Thymus (tissue), 11 donors: Measurements from ENCODE around the gene PNN. TPM values are rescaled to one million over a fixed set of nuclear protein-coding genes. Genes with fewer than 3 reads are reported as not detected.
"Not testable (repeated sequence)": the region's sequence is repeated elsewhere in the genome, so short reads cannot be mapped to it uniquely, and the experiment has no call there.

Experiments
- DNase-seq, 9 donors: peaks; one replicate each; pipeline ENCODE4 v3.0.0-alpha.2; 2013; ENCODE audit warnings: low spot score in 9 of 9, low read depth in 6 of 9, missing footprints in 1 of 9
- H3K27ac ChIP-seq, 2 donors: one replicate each; pipeline ENCODE4 v1.5.1; 2013; ENCODE audit warnings: control low read depth in 1 of 2, low read depth in 1 of 2, low read length in 1 of 2, mild to moderate bottlenecking in 1 of 2, moderate library complexity in 1 of 2
- H3K27me3 ChIP-seq, 2 donors: one replicate each; pipeline ENCODE4 v1.5.1; 2013; ENCODE audit warnings: low read length in 1 of 2; ENCODE audit not compliant: control insufficient read depth in 2 of 2, insufficient read depth in 1 of 2
- H3K36me3 ChIP-seq, 2 donors: one replicate each; pipeline ENCODE4 v1.5.1; 2013; ENCODE audit warnings: low read length in 1 of 2, mild to moderate bottlenecking in 1 of 2, moderate library complexity in 1 of 2; ENCODE audit not compliant: control insufficient read depth in 2 of 2, insufficient read depth in 2 of 2
- H3K4me1 ChIP-seq, 2 donors: one replicate each; pipeline ENCODE4 v1.5.1; 2013; ENCODE audit warnings: low read length in 2 of 2; ENCODE audit not compliant: control insufficient read depth in 2 of 2, insufficient read depth in 2 of 2
- H3K4me3 ChIP-seq, 2 donors: one replicate each; pipeline ENCODE4 v1.5.1; 2013; ENCODE audit warnings: low read length in 2 of 2, control low read depth in 1 of 2, mild to moderate bottlenecking in 1 of 2
- H3K9me3 ChIP-seq, 2 donors: one replicate each; pipeline ENCODE4 v1.5.1; 2013; ENCODE audit warnings: low read length in 1 of 2, mild to moderate bottlenecking in 1 of 2; ENCODE audit not compliant: control insufficient read depth in 2 of 2, insufficient read depth in 1 of 2
- WGBS: extraction: QIAGEN DNeasy Blood & Tissue Kit; methylation state at CpG from one replicate; pipeline ENCODE4 v1.1.7; 2013; 5-methylcytosine and 5-hydroxymethylcytosine counted together
- polyA plus RNA-seq: library from polyadenylated mRNA; stranded (reverse); fragments of 200-250 nt; gene quantifications from one replicate; pipeline ENCODE4 v1.2.3, GENCODE V29; 2013
- total RNA-seq: library from RNA; stranded (reverse); fragments of 120-200 nt; gene quantifications from one replicate; pipeline ENCODE4 v1.2.4, GENCODE V29; 2013
- donor health status: healthy.

Gene PNN
- total and polyA plus RNA-seq, 2 donors, result 45.2 to 68.3 TPM

DNA sequence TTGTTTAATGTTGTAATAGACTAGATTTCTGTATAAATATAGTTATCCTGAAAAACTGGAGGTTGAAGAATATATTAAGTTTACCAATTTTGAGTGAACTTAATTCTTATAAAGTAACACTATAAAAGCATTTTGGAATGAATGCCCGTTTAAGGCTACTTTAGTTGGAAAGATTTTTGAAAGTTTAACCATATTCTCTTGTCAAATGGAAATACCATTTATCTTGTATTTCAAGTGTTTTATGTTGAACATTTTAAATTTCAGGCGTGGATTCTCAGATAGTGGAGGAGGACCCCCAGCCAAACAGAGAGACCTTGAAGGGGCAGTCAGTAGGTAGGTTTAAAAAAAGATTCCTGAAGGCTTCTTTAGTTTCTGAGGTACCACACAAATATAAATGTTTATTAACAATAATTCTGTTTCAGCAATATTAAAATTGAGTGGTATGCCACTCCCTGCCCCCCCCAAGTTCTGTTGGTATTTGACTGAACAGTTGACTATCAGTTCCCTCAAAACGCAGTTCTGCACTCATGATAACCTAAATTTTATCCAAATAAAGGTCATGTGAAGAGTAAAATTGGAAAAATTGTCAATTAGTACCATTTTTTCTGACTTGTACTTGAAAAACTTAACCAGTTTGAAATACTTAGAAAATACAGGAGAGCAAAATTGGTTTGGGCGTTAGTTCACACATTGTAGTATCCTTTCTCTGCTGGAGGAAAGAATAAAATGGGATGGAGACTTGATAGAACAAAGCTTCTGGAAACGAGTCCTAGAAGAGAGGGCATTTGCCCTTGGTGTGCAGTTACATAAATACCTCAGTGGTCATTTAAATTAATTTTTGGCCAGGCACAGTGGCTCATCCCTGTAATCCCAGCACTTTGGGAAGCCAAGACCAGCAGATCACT lies 1.5 kb downstream of the PNN start:
- no peak overlapping the region for H3K27ac ChIP-seq
- peaks cover 33 to 44% of the 10 kb centered on the region in 2 donors for H3K36me3 ChIP-seq
- peak overlapping the region; percentile 97 for H3K4me3 ChIP-seq
- no peak for DNase-seq
- H3K27me3 ChIP-seq, result no peaks in the 10 kb centered on the region
- H3K4me1 ChIP-seq, result peaks cover 4 to 12% of the 10 kb centered on the region in 2 donors
- WGBS, result 93% methylated on average over 5 of the region's 5 CpGs
- no peaks in the 10 kb centered on the region for H3K9me3 ChIP-seq

DNA sequence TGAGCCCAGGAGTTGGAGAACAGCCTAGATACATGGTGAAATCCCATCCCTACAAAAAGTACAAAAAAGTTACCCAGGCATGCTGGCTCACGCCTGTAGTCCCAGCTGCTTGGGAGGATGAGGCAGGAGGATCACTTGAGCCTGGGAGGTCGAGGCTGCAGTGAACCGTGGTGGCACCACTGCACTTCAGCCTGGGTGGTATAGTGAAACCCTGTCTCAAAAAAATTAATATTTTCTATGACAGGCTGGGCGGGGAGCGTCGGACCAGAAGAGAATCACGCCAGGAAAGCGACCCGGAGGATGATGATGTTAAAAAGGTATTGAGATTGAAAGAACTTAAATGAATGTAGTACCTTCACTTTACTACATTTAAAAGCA lies 2.1 kb downstream of the PNN start:
- no peak for DNase-seq
- no peak overlapping the region for H3K4me3 ChIP-seq

DNA sequence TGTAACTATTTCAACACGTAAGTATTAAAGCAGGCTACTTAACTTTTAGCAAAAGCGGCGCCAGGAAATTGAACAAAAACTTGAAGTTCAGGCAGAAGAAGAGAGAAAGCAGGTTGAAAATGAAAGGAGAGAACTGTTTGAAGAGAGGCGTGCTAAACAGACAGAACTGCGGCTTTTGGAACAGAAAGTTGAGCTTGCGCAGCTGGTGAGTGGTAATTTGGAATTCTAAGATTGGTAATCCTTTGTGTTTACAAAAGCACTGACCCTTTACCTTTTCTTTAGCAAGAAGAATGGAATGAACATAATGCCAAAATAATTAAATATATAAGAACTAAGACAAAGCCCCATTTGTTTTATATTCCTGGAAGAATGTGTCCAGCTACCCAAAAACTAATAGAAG lies 4.0 kb downstream of the PNN start:
- no peaks in the 10 kb centered on the region for H3K27me3 ChIP-seq
- H3K36me3 ChIP-seq, result peaks cover 39 to 62% of the 10 kb centered on the region in 2 donors
- H3K4me3 ChIP-seq, result no peak overlapping the region
- DNase-seq, result no peak
- WGBS, result 99% methylated on average over 6 of the region's 6 CpGs
- no peaks in the 10 kb centered on the region for H3K9me3 ChIP-seq
- no peak overlapping the region for H3K27ac ChIP-seq
- H3K4me1 ChIP-seq, result peaks cover 4 to 12% of the 10 kb centered on the region in 2 donors

More for the DNA sequence above, 2.1 kb downstream of the PNN start:
- Histone ChIP-seq H3K4me1 (peaks cover 4 to 12% of the 10 kb centered on the region in 2 donors), H3K27me3 (no peaks in the 10 kb centered on the region), H3K36me3 (peaks cover 34 to 48% of the 10 kb centered on the region in 2 donors), H3K27ac (no peak overlapping the region), H3K9me3 (no peaks in the 10 kb centered on the region)
- WGBS, result 98% methylated on average over 9 of the region's 9 CpGs

DNA sequence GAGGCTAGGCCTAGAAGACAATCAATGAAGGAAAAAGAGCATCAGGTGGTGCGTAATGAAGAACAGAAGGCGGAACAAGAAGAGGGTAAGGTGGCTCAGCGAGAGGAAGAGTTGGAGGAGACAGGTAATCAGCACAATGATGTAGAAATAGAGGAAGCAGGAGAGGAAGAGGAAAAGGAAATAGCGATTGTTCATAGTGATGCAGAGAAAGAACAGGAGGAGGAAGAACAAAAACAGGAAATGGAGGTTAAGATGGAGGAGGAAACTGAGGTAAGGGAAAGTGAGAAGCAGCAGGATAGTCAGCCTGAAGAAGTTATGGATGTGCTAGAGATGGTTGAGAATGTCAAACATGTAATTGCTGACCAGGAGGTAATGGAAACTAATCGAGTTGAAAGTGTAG lies 5.5 kb downstream of the PNN start:
- no peaks in the 10 kb centered on the region for H3K27me3 ChIP-seq
- H3K27ac ChIP-seq, result no peak overlapping the region
- peaks cover 45 to 75% of the 10 kb centered on the region in 2 donors for H3K36me3 ChIP-seq
- peaks cover 4 to 7% of the 10 kb centered on the region in 2 donors for H3K4me1 ChIP-seq
- no peak overlapping the region for H3K4me3 ChIP-seq
- 98% methylated on average over 5 of the region's 5 CpGs for WGBS
- H3K9me3 ChIP-seq, result no peaks in the 10 kb centered on the region
- DNase-seq, result no peak

DNA sequence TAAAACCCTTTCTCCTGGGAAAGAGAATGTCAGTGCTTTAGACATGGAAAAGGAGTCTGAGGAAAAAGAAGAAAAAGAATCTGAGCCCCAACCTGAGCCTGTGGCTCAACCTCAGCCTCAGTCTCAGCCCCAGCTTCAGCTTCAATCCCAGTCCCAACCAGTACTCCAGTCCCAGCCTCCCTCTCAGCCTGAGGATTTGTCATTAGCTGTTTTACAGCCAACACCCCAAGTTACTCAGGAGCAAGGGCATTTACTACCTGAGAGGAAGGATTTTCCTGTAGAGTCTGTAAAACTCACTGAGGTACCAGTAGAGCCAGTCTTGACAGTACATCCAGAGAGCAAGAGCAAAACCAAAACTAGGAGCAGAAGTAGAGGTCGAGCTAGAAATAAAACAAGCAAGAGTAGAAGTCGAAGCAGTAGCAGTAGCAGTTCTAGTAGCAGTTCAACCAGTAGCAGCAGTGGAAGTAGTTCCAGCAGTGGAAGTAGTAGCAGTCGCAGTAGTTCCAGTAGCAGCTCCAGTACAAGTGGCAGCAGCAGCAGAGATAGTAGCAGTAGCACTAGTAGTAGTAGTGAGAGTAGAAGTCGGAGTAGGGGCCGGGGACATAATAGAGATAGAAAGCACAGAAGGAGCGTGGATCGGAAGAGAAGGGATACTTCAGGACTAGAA lies 6.1 kb downstream of the PNN start:
- Histone ChIP-seq H3K27ac (no peak overlapping the region), H3K4me3 (no peak overlapping the region), H3K27me3 (no peaks in the 10 kb centered on the region), H3K9me3 (no peaks in the 10 kb centered on the region), H3K36me3 (peaks cover 45 to 75% of the 10 kb centered on the region in 2 donors), H3K4me1 (peaks cover 4 to 7% of the 10 kb centered on the region in 2 donors)
- DNase-seq, result no peak
- WGBS, result 97% methylated on average over 7 of the region's 7 CpGs

DNA sequence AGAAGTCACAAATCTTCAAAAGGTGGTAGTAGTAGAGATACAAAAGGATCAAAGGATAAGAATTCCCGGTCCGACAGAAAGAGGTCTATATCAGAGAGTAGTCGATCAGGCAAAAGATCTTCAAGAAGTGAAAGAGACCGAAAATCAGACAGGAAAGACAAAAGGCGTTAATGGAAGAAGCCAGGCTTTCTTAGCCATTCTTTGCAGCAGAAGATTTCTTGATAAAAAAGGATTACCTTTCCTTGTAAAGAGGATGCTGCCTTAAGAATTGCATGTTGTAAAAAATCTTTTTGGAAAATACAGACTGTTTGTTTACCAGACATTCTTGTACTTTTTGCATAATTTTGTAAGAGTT lies 6.6 kb downstream of the PNN start:
- no peak overlapping the region for H3K27ac ChIP-seq
- H3K4me1 ChIP-seq, result peaks cover 0 to 4% of the 10 kb centered on the region in 2 donors
- WGBS, result 95% methylated on average over 5 of the region's 5 CpGs
- H3K9me3 ChIP-seq, result no peaks in the 10 kb centered on the region
- no peaks in the 10 kb centered on the region for H3K27me3 ChIP-seq
- H3K36me3 ChIP-seq, result peaks cover 45 to 71% of the 10 kb centered on the region in 2 donors
- no peak for DNase-seq
- H3K4me3 ChIP-seq, result no peak overlapping the region

DNA sequence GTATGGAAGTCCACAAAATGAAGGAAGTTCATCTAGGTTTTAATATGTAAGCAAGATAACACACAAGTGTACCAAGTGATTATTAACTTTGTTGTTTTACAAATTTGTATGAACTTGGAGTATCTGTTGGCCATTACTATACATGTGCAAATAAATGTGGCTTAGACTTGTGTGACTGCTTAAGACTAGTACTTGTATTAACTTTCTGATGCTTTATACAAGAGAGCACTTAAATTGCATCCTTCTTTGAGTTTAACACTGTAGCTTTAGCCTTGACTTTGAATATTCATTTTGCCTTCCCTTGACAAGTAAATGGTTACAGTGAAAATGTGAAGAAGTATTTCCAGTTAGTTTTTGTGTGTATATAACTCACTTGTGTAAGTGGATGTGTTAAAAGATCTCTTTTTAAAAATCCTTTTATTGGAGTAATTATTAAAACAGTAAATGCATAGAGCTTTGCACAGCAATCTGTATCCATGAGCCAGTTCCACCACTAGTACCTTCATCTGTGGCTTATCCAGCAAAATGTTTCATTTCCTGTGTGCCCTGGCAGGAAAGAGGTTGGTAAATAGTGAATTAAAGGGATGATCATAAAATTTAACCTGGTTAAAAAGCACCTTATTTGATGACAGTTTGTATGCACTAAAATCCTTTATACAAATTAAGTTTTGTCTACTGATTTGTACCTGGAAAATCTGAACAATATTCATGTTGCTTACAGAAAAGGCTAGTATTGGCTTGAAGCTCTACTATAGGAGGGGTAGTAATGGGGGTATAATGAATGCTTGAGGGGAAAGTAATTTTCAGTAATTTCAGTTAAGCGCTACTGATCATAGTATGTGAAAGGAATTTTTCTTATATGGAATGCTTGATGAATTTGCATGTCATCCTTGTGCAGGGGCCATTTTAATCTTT lies 8.0 kb downstream of the PNN start:
- WGBS, result 94% methylated on average over 1 of the region's 1 CpG
- no peak overlapping the region for H3K27ac ChIP-seq
- DNase-seq, result no peak
- no peaks in the 10 kb centered on the region for H3K4me1 ChIP-seq
- H3K27me3 ChIP-seq, result no peaks in the 10 kb centered on the region
- H3K9me3 ChIP-seq, result no peaks in the 10 kb centered on the region
- no peak overlapping the region for H3K4me3 ChIP-seq
- H3K36me3 ChIP-seq, result peaks cover 39 to 59% of the 10 kb centered on the region in 2 donors

DNA sequence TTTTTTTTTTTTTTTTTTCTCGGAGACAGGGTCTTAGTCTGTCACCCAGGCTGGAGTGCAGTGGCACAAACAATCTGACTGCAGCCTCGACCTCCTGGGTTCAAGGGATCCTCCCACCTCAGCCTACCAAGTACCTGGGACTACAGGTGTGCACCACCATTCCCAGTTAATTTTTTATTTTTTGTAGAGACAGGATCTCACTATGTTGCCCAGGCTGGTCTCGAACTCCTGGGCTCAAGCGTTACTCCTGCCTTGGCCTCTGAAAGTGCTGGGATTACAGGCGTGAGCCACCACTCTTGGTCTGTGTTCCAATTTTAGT lies 8.6 kb downstream of the PNN start:
- H3K9me3 ChIP-seq, H3K27ac ChIP-seq, H3K4me1 ChIP-seq, DNase-seq, H3K4me3 ChIP-seq, H3K27me3 ChIP-seq: not testable (repeated sequence)
- 98% methylated on average over 5 of the region's 5 CpGs for WGBS
- H3K36me3 ChIP-seq, result peaks cover 33 to 53% of the 10 kb centered on the region in 2 donors
